HT1080 (cell line): ENCODE measurements around the gene FAM117A. TPM values are rescaled to one million over a fixed set of nuclear protein-coding genes. Genes with fewer than 3 reads are reported as not detected.
"Not testable (repeated sequence)": the region's sequence is repeated elsewhere in the genome, so short reads cannot be mapped to it uniquely, and the experiment has no call there.

ENCODE experiments used
- DNase-seq: peaks from one replicate; pipeline ENCODE4 v3.0.0-alpha.2; 2015; ENCODE audit warnings: low read depth
- total RNA-seq: library from RNA; depleted of rRNA; stranded (reverse); fragments of >200 nt; shearing (Covaris generic); gene quantifications from 2 replicates; pipeline ENCODE4 v1.2.3, GENCODE V29; 2014; rRNA removed

The FAM117A gene
- total RNA-seq, 1 experiment from 2014 or later: 5.4 TPM

DNA sequence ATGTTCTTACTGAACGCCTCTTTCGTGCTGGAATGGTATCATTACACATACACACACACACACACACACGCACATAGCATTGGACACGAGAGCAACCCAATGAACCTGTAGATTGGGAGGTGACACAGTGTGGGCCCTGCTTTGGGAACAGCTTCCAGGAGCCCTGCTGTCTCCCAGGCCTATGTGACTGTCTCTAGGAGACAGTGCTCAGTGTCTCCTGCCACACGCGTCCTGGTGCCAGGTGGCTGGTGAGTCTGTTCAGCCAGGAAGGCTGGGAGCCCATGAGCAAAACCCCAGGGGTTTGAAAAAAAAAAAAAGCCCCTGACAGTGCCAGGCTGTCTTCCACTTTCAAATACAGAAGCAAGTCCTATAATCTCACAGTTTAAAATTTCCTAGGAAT lies 83.6 kb downstream of the FAM117A start:
- no peak for DNase-seq

DNA sequence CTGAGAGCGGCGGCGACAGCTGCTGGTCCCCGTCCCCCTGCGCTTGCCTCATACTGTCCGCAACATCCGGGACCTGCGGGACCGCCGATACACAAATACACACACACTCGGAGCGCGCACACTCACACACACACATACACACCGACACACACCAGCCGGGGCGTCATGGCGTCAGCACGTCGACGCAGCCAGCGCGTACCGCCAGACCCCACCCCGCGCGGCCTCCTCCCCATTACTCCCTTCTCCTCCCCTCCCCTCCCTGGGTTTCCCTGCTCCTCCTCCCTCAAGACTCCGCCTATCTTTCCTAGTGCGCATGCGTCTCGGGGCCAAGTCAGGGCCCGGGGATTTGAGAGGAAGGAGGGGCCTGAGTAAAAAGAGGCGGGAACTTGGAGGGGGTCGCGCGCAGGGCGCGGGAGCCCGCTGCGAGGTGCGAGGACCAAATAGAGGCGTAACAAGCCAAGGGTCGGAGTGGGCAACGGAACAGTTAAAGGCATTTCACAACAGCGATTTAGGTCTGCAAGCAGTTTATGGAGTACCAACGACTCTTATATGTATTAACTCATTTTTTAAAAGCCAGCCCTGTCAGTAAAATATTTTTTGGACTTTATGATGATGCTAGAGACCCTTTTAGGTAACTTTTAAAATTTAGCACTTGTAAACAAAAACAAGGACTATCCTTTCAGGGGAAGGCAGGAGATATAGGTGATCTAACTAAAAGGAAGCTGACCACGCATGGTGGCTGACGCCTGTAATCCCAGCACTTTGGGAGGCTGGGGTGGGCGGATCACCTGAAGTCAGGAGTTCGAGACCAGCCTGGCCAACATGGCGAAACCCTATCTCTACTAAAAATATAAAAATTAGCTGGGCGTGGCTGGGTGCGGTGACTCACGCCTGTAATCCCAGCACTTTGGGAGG lies 85.7 kb downstream of the FAM117A start, which contains the start of gene SPOP:
Gene SPOP, minus strand, starts transcription at position 165 of the 915 bp plus-strand sequence. CDS start 55,287 bp downstream, outside the sequence.
- peak; percentile 99 for DNase-seq

DNA sequence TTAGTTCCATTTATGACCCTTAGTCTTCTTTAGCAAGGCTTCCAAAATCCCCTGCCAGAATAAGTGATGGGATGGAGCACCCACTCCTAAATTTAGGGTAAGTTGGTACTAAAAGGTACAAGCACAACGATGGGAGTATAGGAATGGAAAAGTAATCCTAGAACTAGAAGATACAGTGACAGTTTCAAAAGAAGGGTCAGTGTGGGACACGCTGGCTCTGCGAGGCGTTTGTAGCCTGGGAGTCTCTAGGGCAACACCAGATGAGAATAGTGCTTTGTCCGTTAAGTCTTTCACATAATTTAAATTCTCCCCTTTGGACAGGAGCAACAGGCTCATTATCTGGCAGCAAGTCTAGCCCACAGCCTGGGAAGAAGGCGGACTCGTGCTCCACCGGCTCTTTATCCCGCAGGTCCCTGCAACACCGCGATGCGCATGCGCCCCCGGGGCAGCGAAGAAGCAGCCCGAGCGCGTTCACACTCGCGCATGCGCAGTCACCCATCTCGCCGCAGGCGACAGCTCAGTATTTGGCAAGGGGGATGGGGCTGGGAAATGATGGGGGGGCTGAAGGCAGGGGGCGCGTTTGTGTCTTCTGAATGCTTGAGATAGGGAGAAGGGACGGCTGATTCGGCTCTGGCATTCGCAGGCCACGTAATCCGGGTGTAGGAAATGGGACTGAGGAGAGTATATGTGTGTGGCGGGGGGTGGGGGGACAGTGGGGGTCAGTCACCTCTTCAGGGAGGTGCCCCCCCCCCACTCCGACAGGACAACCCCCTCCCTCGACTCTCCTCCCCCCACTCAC lies 86.6 kb downstream of the FAM117A start:
- DNase-seq: peak; percentile 82

DNA sequence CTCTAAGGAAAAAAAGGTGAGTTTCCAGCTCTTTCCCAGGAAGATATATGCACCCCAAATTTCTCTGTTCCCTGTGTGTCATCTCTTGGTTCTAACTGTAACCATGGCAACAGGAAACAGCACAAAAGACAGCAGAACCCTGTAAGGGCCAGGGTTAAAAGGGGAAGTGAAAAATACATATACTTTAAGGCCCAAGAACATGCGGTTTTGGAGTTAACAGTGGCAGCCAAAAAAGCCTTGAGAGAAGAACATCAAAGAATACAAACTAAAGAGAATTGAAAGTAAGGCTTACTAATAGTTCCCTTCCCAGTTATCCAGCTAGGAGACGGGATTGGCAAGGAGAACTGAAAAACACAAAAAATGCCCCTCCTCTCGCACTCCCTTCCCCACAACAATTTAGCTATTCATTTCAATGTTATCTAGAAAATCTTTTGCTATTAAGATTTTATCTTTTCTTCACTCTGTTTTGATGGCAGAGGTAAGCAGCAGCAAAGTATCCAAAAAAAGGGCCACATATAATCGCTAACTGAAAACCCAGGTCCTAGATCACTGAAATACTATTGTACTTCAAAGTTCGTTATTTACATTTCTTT lies 87.6 kb downstream of the FAM117A start:
- peak; percentile 34 for DNase-seq

DNA sequence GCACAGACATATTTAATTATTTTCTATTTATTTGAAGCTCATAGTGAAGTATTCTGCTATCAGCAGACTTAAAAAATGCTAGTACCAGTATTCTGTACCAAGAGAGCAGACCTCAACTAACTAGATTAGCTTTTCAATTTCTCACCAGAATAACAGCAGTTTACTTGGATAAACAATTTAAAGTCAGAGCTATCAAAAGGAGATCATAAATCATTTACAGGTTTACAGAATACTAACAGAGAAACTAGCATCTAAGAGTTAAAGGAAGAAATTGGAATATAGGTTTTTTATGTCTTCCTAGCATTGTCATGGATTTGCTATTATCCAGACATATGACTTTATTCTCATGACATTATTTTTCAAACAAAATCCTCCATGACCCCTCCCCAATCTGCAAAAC lies 89.4 kb downstream of the FAM117A start:
- DNase-seq: no peak

DNA sequence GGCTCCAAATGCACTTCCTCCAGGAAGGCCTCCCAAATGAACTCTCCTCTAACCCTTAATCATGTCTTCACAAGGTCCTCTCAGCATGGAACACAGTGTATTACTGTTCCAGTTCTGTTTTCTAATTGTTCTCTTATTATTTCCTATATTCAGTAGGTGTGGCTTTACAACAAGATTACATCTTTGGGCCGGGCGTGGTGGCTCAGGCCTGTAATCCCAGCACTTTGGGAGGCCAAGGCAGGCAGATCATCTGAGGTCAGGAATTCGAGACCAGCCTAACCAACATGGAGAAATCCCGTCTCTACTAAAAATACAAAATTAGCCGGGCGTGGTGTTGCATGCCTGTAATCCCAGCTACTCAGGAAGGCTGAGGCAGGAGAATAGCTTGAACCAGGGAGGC lies 90.3 kb downstream of the FAM117A start:
- not testable (repeated sequence) for DNase-seq

DNA sequence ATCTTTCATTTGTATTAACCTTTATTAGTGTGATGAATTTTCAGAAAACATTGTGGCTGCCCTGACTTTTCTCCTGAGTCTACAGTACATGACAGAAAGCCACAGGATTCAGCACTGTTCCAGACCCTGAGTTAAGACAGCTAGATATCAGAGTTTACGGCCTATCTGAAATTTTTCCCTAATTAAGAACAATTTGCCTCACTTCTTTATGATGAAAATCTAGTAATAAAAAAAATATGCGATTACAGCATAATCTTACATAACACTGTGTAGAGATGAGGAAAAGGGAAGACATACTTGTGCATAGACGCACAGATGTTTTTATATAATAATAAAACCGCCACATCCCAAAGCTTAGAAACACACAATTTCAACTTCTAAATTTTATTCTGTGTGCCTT lies 93.3 kb downstream of the FAM117A start:
- DNase-seq: no peak

DNA sequence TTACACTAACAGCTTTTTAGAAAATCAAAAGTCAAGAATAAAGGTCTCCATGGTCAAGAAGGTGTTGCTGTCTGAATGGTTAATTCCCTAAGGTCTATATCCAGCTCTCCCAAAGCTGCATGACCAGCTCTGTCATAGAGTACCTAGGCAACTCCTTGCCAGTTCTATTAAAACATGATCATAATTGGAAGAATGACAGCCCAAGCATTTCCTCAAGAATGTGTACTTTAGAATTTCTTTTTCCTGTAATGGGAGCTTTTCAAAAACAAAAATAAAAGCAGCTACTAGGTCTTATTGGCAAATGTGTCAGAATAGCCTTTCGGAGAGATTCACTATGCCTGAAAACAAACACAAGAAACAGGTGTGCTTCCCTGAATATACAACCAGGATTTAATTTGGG lies 93.9 kb downstream of the FAM117A start:
- no peak for DNase-seq

DNA sequence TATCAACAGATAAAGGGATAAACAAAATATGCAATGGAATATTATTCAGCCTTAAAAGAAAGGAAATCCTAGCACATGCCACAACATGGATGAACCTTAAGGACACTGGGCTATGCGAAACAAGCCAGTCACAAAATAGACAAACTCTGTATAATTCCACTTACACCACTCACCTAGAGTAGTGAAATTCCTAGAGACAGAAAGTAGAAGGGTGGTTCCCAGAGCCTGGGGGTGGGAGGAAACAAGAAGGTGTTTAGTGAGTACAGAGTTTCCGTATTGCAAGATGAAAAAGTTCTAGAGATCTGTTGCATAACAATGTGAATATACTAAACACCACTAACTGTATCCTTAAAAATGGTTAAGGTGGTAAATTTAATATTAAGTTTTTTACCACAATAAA lies 96.1 kb downstream of the FAM117A start:
- no peak for DNase-seq

DNA sequence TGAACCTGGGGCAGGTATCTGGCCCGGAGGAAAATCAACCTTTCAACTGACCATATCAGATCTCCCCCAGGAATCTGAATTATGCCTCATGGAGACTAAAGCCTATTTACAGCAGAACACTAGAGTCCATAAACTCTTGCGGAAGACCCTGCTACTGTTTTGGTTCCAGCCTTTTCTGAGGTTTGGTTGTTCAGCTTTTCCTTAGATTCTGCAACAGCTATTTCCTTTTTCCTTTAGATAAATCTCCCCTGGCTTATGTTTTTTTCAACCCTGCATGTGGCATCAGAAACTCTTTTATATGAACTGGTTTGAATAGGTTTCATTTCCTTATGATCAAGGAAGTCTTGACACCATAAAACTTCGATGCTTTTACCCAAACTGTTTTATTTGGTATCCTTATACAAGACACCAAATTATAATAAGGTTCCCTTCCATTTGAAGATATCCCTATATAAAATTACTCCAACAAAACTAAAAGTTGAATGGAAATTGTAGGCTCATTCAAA lies 99.2 kb downstream of the FAM117A start:
- DNase-seq: no peak

Other genes with a start within 250 kb of the FAM117A start
- gene NXPH3, start 188.3 kb downstream of the FAM117A start, total RNA-seq: 0.06 and 0.70 TPM in 2 replicates
- gene SPOP, start 86.0 kb downstream of the FAM117A start, total RNA-seq: 56.2 and 63.8 TPM in 2 replicates
- 65.6 and 77.1 TPM in 2 replicates for gene SLC35B1, start 56.2 kb downstream of the FAM117A start, total RNA-seq
- 26.6 and 27.9 TPM in 2 replicates for gene KAT7, start 24.6 kb upstream of the FAM117A start, total RNA-seq
- 0.20 TPM in 1 of 2 replicates, not detected in the other for gene TAC4, start 83.9 kb upstream of the FAM117A start, total RNA-seq
- 0.10 and 0.31 TPM in 2 replicates for gene DLX4, start 205.1 kb upstream of the FAM117A start, total RNA-seq
- gene DLX3, start 231.1 kb upstream of the FAM117A start, total RNA-seq: 0.13 TPM in 1 of 2 replicates, not detected in the other